Neutrophil (primary cell): ENCODE measurements around the gene SFXN5.

ENCODE experiments used
- H3K27ac ChIP-seq: fragments of 200-600 bp; sonication (generic); 2 replicates; pipeline ENCODE4 v1.5.1; 2016; ENCODE audit warnings: mild to moderate bottlenecking, moderate library complexity
- H3K27me3 ChIP-seq: fragments of 200-600 bp; sonication (generic); 2 replicates; pipeline ENCODE4 v1.6.0; 2016; ENCODE audit warnings: mild to moderate bottlenecking
- H3K36me3 ChIP-seq: fragments of 200-600 bp; sonication (generic); 2 replicates; pipeline ENCODE4 v1.5.1; 2017
- H3K4me1 ChIP-seq, 2 experiments: fragments of 200-600 bp in 1 of 2; sonication (generic) in 1 of 2; 1 replicate in 1 of 2; 2 replicates in 1 of 2; pipeline versions ENCODE4 v1.5.1 to v1.6.1; 2013 to 2016; ENCODE audit warnings: low read depth in 1 of 2, low read length in 1 of 2, mild to moderate bottlenecking in 1 of 2, moderate library complexity in 1 of 2; ENCODE audit not compliant: control insufficient read depth in 1 of 2, insufficient read depth in 1 of 2
- H3K4me3 ChIP-seq, 2 experiments: fragments of 200-600 bp in 1 of 2; sonication (generic) in 1 of 2; 1 replicate in 1 of 2; 2 replicates in 1 of 2; pipeline ENCODE4 v1.5.1; 2013 to 2016; ENCODE audit warnings: low read depth in 1 of 2, low read length in 1 of 2, mild to moderate bottlenecking in 1 of 2, moderate library complexity in 1 of 2
- H3K9me3 ChIP-seq: fragments of 200-600 bp; sonication (generic); 2 replicates; pipeline ENCODE4 v1.5.1; 2016
- TF ChIP-seq, protein P1 (sequence below): fragments of 200-600 bp; sonication (generic); IDR thresholded peaks from 2 replicates; pipeline ENCODE4 v1.5.1; 2016; ENCODE audit warnings: antibody characterized with exemption

SFXN5 gene

DNA sequence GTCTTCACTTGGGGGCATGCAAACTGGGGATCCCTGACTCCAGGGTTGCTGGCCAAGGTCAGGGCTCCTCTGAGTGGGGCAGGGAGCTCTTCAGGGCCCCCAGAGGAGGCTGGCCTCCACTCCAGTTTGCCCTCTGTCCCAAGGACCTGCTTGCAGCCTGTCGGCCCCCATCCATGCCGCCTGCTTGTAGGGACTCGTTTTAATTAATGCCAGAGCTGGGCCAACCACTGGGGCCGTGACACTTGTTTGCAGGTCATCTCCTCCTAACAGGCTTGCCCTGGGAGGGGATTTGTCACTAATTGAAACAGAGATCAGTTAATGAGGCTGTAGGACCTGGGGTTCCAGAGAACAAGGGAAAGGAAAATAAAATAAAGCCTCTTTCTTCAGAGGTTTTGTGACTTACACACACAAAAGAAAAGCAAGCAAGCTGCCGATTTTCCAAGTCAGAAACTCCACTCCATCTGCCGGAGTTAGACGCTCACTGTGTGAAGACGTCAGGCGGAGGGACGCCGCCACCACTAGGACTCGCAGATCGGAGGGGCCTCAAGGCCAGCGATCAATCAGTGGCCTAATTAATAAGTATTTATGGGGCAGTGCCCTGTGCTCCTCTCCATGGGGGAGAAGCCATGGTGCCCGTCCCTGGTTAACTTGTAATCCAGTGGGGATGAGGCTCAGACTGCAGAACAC lies 75.9 kb downstream of the SFXN5 start:
- Histone ChIP-seq H3K27ac (no peak overlapping the region), H3K36me3 (peaks cover 85% of the 10 kb centered on the region), H3K27me3 (no peaks in the 10 kb centered on the region), H3K4me1 (peaks cover 6 to 10% of the 10 kb centered on the region in 2 experiments), H3K4me3 (no peak overlapping the region), H3K9me3 (no peaks in the 10 kb centered on the region)
- TF ChIP-seq, protein P1, sequence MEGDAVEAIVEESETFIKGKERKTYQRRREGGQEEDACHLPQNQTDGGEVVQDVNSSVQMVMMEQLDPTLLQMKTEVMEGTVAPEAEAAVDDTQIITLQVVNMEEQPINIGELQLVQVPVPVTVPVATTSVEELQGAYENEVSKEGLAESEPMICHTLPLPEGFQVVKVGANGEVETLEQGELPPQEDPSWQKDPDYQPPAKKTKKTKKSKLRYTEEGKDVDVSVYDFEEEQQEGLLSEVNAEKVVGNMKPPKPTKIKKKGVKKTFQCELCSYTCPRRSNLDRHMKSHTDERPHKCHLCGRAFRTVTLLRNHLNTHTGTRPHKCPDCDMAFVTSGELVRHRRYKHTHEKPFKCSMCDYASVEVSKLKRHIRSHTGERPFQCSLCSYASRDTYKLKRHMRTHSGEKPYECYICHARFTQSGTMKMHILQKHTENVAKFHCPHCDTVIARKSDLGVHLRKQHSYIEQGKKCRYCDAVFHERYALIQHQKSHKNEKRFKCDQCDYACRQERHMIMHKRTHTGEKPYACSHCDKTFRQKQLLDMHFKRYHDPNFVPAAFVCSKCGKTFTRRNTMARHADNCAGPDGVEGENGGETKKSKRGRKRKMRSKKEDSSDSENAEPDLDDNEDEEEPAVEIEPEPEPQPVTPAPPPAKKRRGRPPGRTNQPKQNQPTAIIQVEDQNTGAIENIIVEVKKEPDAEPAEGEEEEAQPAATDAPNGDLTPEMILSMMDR: no peak

GRCh38 chr2:72994991-72995380 lies 76.5 kb downstream of the SFXN5 start:
- Histone ChIP-seq H3K4me3 (no peak overlapping the region), H3K27ac (no peak overlapping the region), H3K36me3 (peaks cover 85% of the 10 kb centered on the region), H3K27me3 (no peaks in the 10 kb centered on the region), H3K4me1 (peaks cover 6 to 10% of the 10 kb centered on the region in 2 experiments), H3K9me3 (no peaks in the 10 kb centered on the region)
- TF ChIP-seq, protein P1: no peak

- peak overlapping the region; percentile 43 for H3K27ac ChIP-seq
- TF ChIP-seq, protein P1: no peak
- H3K27me3 ChIP-seq: no peaks in the 10 kb centered on the region
- no peak overlapping the region for H3K4me3 ChIP-seq
- peaks cover 87% of the 10 kb centered on the region for H3K36me3 ChIP-seq
- H3K9me3 ChIP-seq: no peaks in the 10 kb centered on the region
- H3K4me1 ChIP-seq: peaks cover 6 to 10% of the 10 kb centered on the region in 2 experiments
These were observed 77.1 kb downstream of the SFXN5 start for GRCh38 chr2:72994282-72994990.

- peak overlapping the region; percentile 43 for H3K27ac ChIP-seq
- H3K4me3 ChIP-seq: no peak overlapping the region
- no peaks in the 10 kb centered on the region for H3K27me3 ChIP-seq
- TF ChIP-seq, protein P1: no peak
- no peaks in the 10 kb centered on the region for H3K9me3 ChIP-seq
- H3K36me3 ChIP-seq: peaks cover 88% of the 10 kb centered on the region
- peaks cover 6 to 10% of the 10 kb centered on the region in 2 experiments for H3K4me1 ChIP-seq
These were observed 77.6 kb downstream of the SFXN5 start for GRCh38 chr2:72993933-72994280.

DNA sequence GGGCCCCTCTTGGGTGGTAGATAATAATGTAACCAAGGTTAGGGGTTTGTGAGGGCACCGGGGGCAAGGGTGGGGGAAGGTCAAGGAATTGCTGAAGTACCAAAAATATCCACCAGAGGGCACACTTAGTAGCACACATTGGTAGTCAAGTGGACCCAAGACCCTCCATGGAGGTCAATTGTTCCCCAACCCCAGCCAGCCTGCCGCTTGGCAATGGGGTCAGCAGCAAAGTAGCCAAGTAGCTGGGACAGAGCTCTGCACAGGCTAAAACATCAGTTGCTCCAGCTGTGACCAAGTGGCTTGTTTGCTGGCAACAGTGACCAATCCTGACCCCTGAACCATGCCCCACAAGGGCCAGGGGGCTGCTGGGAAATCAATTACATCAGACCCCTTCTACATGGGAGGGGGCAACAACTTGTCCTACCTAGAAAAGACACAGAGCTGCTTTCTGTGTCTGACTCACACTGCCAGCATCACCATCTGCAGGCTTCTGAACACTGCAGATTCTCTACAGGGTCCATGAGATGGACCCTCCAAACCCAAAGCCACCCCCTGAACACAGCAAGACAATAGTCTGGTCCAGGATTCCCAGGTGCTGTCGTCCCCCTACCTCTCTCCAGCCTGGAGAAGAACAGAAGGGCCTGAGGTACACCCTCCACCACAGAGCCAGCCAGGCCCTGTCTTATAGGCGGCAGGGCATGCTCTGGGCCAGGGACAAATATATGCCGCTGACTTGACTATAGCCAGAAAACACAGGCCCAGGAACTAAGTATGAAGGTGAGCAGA lies 78.2 kb downstream of the SFXN5 start:
- TF ChIP-seq, protein P1: peak; percentile 84
- Histone ChIP-seq H3K36me3 (peaks cover 88% of the 10 kb centered on the region), H3K27me3 (no peaks in the 10 kb centered on the region), H3K27ac (peak overlapping the region; percentile 43), H3K4me3 (no peak overlapping the region), H3K4me1 (peaks cover 6 to 10% of the 10 kb centered on the region in 2 experiments), H3K9me3 (no peaks in the 10 kb centered on the region)
